GM18520 (cell line): Measurements from ENCODE around the gene DLG2.
A peak's percentile ranks its signal among the peaks of the same experiment; 100 is the strongest.
"Not testable (repeated sequence)": the region's sequence is repeated elsewhere in the genome, so short reads cannot be mapped to it uniquely, and the experiment has no call there.

Experiments used
- ATAC-seq: cut with Tn5 transposase; IDR thresholded peaks from one replicate; pipeline ENCODE4 v1.9.1; 2021; ENCODE audit not compliant: unreplicated experiment

The DLG2 gene

GRCh38 chr11:85647078-85647477 lies 19.9 kb upstream of the DLG2 start:
- no peak for ATAC-seq

DNA sequence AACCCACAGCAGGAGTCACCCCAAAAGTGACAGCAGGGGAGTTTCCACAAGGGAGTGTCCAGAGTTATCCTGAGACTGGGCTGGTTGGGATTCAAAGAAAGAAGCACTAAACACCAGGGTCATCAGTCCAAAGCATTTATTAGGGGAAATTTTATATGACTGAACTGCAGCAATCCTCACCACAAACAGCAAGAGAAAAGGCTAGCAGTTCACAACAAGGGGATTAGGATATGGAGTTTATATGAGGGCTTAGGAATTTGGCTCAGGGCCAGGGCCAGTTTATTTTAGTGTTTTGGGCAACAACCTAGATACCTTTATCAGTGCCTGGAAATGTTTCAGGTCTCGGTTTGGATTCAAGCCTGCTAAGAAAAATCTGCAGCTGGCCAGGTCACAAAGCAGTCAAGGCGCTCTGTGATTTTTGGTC lies 16.1 kb upstream of the DLG2 start:
- no peak for ATAC-seq

DNA sequence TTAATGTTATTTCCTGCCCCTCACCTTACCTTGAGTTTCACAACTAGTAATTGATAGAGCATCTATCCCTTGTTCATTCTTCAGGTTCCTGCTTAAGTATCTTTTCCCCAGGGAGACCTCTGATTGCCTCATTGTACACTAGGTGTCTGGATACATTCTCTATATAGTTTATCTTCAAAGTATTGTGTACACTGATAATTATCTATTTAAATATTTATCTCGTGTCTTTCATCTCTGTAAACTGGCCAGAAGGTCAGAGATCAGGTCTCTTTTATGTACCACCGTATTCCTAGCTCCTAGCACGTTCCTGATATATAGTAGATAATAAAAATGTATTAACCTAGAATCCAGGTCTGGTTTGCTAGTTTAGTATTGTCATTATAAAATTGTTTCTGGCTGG lies 7.6 kb upstream of the DLG2 start:
- no peak for ATAC-seq

- peak; percentile 0 for ATAC-seq
Observed at GRCh38 chr11:85628771-85629341, 1.7 kb upstream of the DLG2 start.

DNA sequence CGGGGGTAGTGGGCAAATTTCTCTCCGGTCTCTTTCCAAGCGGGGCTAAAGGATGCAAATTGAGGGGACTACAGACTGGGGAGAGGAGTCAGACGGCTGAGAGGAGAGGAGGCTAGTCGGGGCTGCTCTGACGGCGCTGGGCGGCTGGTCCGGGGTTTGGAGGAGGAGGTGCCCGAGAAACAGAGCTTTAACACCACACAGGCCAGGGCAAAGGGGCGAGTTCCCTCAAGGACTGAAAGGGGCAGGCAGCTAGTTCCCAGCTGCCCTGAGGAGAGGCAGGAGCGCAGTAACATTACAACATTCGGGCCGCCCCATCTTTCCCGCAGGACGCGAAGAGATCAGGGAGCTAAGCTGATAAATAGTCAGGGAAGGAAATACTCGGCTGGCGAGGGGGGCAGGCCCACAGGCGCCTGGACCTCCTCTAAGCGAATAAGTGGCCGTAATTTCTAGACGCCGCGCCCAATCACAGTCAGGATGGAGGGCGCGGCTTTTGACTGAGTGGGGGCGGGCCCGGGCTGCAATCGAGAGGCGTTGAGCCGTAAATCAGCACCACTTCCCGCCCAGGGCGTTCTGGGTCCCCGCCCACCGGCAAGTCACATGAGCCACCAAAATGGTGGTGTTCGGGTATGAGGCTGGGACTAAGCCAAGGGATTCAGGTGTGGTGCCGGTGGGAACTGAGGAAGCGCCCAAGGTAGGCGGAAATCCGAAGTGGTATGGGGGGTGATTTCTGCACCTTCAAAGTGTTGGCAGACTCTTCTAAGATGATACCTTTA lies 1.0 kb upstream of the DLG2 start, which contains the start of gene TMEM126B:
TMEM126B (plus strand) TSS at position 596 of the 773 bp plus-strand sequence; CDS start at position 611, 15 bp downstream.
- peak; percentile 100 for ATAC-seq

DNA sequence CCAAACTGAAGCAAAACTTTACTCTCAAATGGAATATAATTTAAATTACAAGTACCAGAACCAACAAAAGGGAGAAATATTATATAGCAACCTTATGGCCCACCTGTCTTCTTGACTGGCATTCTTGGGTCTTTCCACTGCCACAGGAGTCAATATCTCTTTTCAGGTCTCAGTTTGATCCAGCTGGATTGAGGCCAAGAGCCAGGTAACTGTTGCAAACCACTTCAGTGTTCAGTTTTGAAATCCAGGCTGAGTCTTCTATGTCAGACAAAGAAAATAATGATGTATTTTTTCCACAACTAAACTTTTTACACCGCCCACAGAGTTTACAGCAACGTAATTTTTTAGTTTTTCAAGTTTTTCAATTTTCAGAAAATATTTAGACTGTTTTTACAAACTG lies 648 bp downstream of the DLG2 start:
- no peak for ATAC-seq

GRCh38 chr11:85620256-85620655 lies 6.9 kb downstream of the DLG2 start:
- no peak for ATAC-seq

- no peak for ATAC-seq
Observed at GRCh38 chr11:85619499-85619898, 7.6 kb downstream of the DLG2 start.

- not testable (repeated sequence) for ATAC-seq
Observed at GRCh38 chr11:85611643-85612042, 15.5 kb downstream of the DLG2 start.

DNA sequence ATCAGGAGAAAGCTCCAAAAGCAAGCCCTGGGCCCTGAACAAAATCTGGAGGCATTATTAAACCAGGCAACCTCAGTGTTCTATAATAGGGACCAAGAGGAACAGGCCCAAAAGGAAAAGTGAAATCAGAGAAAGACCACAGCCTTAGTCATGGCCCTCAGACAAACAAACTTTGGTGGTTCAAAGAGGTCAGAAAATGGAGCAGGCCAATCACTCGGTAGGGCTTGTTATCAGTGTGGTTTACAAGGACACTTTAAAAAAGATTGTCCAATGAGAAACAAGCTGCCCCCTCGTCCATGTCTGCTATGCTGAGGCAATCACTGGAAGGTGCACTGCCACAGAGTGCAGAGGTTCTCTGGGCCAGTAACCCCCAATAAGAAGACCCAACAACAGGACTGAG lies 17.9 kb downstream of the DLG2 start:
- ATAC-seq: not testable (repeated sequence)

DNA sequence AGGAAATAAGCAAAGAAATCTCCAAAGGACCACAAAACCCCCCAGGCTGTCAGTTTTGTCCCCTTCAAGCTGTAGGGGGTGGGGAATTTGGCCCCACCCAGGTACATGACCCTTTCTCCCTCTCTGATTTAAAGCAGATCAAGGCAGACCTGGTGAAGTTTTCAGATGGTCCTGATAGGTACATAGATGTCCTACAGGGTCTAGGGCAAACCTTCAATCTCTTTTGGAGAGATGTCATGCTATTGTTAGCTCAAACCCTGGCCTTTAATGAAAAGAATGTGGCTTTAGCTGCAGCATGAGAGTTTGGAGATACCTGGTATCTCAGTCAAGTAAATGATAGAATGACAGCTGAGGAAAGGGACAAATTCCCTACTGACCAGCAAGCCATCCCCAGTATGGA lies 18.5 kb downstream of the DLG2 start:
- not testable (repeated sequence) for ATAC-seq

- not testable (repeated sequence) for ATAC-seq
Observed at GRCh38 chr11:85606237-85606636, 20.9 kb downstream of the DLG2 start.

GRCh38 chr11:85603220-85603619 lies 23.9 kb downstream of the DLG2 start:
- ATAC-seq: no peak

- no peak for ATAC-seq
Observed at GRCh38 chr11:85602526-85603213, 24.5 kb downstream of the DLG2 start.

GRCh38 chr11:85599083-85599482 lies 28.1 kb downstream of the DLG2 start:
- ATAC-seq: no peak

GRCh38 chr11:85596886-85597285 lies 30.3 kb downstream of the DLG2 start:
- no peak for ATAC-seq

- peak; percentile 55 for ATAC-seq
Observed at GRCh38 chr11:85595285-85595884, 31.8 kb downstream of the DLG2 start.

DNA sequence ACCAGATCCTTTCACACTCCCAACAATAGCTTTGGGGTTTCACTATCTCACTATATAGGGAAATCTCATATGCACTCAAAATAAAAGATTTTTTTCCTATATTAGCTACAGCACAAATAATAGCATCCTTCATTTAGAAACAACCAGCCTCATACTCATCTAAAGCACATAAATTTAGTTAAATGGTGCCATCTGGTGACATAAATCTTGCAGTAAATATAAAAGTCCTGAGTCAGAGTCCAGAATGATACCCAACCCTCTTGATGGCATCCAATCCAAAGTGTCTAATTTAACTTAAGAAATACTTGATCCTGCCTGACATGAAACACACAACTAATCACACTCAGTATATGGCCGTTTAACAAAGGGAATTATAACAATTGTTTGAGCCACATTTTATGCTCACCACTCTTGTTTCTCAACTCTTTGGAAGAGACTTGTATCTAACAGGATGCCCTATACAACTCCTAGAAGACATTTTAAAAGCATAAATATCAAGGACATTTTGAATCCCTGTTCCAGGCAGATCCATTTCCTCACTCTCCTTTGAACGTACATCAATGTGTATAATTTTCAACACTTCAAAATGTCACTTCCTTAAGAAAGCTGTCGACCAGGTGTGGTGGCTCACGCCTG lies 36.2 kb downstream of the DLG2 start:
- no peak for ATAC-seq

DNA sequence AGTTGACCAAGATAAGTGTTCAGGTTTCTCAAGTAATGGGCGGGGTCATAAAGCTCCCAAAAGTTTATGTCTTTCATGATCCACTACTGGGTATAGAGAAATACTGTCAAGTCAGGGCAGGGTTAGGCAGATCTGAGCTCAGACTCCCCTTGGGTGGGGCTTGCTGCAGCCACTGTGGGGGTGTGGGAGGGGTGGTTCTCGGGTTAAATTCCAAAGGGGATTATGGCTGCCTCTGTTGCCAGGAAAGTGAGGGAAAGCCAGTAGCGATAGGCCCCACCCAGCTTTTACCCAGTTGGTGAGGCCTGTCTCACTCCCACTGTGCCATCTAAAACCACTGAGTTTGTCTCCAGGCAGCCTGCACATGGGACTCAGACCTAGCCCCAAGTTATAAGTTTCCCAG lies 37.8 kb downstream of the DLG2 start:
- ATAC-seq: no peak

DNA sequence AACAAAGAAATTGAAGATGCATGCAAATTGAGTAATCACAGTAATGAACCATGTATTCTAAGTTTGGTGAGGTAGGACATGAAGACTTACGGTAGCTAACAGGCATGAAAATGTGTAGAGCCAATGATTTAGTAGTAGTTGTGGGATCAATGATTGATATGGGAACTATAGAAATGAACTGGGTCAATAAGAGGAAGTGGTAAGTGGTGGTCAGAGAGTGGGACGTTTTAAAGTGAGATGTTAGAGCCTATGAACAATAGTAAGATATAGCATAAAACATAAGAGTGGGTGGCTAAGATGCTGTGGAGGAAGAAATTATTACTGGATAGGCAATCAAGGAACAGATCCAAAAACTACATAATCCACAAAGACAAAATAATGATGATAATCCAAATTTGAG lies 45.0 kb downstream of the DLG2 start:
- ATAC-seq: no peak

GRCh38 chr11:85575388-85575787 lies 51.8 kb downstream of the DLG2 start:
- no peak for ATAC-seq
